ENCODE results near the gene CYP4F3. TPM values are rescaled to one million over a fixed set of nuclear protein-coding genes. Genes with fewer than 3 reads are reported as not detected.

The CYP4F3 gene

DNA sequence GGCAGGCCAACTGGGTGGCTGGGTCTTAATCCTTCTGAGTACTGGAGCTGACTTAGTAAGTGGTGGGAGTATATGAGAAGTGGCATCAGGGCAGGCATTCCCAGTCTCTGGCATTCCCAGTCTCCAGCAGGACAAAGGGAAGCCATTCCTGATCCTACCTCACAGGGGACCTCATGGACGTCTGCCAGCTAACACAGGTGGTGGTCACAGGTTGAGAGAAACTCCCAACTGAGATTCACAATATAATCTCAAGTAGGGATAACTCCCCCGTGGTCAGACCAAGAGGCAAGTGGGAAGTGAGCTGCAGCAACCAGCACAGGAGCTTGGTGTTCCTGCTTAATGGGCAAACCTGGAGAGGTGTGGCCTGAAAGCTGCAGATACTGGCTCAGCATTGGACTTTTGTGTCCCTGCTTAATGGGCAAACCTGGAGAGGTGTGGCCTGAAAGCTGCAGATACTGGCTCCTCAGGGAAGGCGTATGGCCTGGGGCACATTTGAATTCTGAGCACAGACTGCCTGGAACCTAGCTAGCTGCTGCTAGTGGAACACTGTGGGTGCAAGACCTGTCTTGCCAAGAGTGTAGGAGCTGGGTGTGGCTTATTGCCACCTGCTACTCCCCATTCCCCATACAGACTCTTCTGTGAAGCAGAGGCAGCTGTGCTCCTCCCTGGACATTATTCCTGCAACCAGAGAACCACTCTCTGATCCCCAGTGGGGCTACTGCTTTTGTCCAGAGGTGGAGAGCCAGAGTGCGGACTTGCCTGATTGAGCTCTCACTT, 61.2 kb downstream of the CYP4F3 start:
- H3K79me1 ChIP-seq (replicated peaks; ENCODE audit: low read length, poor library complexity, severe bottlenecking), result no peaks in the 10 kb centered on the region
- 61% methylated on average over 4 of the region's 4 CpGs for WGBS
- H4K8ac ChIP-seq (ENCODE audit: low read length), result no peak overlapping the region
- DNase-seq, result no peak
- H2AFZ ChIP-seq (ENCODE audit: low read depth, low read length), result no peak overlapping the region
- no peak overlapping the region for H3K27ac ChIP-seq (ENCODE audit: low read length, poor library complexity, severe bottlenecking)
- H3K9ac ChIP-seq (ENCODE audit: low read length), result no peak overlapping the region
- H3K4ac ChIP-seq (ENCODE audit: low read depth in 1 of 2, low read length in 2 of 2), result no peak overlapping the region
- H3K27me3 ChIP-seq (ENCODE audit: control insufficient read depth in 1 of 2, insufficient read depth in 1 of 2, low read length in 2 of 2), result no peaks in the 10 kb centered on the region
- H3K36me3 ChIP-seq (ENCODE audit: control insufficient read depth in 1 of 2, insufficient read depth in 2 of 2, low read depth in 1 of 2, low read length in 2 of 2), result no peaks in the 10 kb centered on the region
- H3K9me3 ChIP-seq (ENCODE audit: control insufficient read depth, low read length), result no peaks in the 10 kb centered on the region
- H2BK12ac ChIP-seq (ENCODE audit: low read length in 2 of 2), result no peak overlapping the region
- H3K18ac ChIP-seq (ENCODE audit: low read depth in 1 of 2, low read length in 2 of 2), result no peak overlapping the region
- no peak overlapping the region for H2AK5ac ChIP-seq (ENCODE audit: low read length, severe bottlenecking)
- H3K4me1 ChIP-seq (ENCODE audit: control insufficient read depth, insufficient read depth, low read depth, low read length), result no peaks in the 10 kb centered on the region
- H3K4me2 ChIP-seq (ENCODE audit: low read length, poor library complexity, severe bottlenecking), result no peak overlapping the region
- no peak overlapping the region for H2BK5ac ChIP-seq (ENCODE audit: low read depth, low read length, poor library complexity, severe bottlenecking)
- no peak overlapping the region for H3K4me3 ChIP-seq (ENCODE audit: insufficient read depth in 1 of 2, low read depth in 1 of 2, low read length in 2 of 2)
- no peak overlapping the region for H2BK120ac ChIP-seq (ENCODE audit: low read depth, low read length)
- no peak overlapping the region for H3K14ac ChIP-seq (ENCODE audit: low read length in 2 of 2)
- no peak overlapping the region for H4K91ac ChIP-seq (ENCODE audit: low read length)
- H3K23ac ChIP-seq (ENCODE audit: low read length in 2 of 2), result no peak overlapping the region
- H2BK15ac ChIP-seq (ENCODE audit: low read depth, poor library complexity, severe bottlenecking), result no peak overlapping the region

DNA sequence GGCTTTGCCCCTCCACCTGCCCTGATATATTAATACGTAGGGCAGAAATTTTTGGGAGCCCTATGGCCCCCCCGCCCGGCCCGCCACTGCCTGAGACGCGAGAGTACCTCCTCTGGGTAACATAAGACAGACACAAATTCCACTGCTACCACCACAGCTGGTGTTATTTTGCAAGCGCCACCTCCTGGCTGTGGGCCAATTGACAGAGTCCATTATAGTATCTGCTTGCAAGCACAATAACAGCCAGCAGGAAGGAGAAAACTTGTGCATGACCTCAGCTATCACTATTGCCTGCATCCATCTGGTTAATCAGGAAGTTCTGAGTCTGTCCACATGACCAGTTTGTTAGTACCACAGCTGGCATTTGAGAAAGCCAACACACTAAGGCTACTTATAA, 61.8 kb downstream of the CYP4F3 start:
- H3K9me3 ChIP-seq (ENCODE audit: control insufficient read depth, low read length), result no peaks in the 10 kb centered on the region
- H2AK5ac ChIP-seq (ENCODE audit: low read length, severe bottlenecking), result no peak overlapping the region
- H3K23ac ChIP-seq (ENCODE audit: low read length in 2 of 2), result no peak overlapping the region
- H3K9ac ChIP-seq (ENCODE audit: low read length), result no peak overlapping the region
- peak overlapping the region; percentile 16 for H3K4me2 ChIP-seq (ENCODE audit: low read length, poor library complexity, severe bottlenecking)
- H3K27ac ChIP-seq (ENCODE audit: low read length, poor library complexity, severe bottlenecking), result no peak overlapping the region
- DNase-seq, result no peak
- no peak overlapping the region for H2AFZ ChIP-seq (ENCODE audit: low read depth, low read length)
- no peak overlapping the region for H3K18ac ChIP-seq (ENCODE audit: low read depth in 1 of 2, low read length in 2 of 2)
- H3K36me3 ChIP-seq (ENCODE audit: control insufficient read depth in 1 of 2, insufficient read depth in 2 of 2, low read depth in 1 of 2, low read length in 2 of 2), result no peaks in the 10 kb centered on the region
- no peak overlapping the region for H2BK15ac ChIP-seq (ENCODE audit: low read depth, poor library complexity, severe bottlenecking)
- no peak overlapping the region for H2BK120ac ChIP-seq (ENCODE audit: low read depth, low read length)
- no peak overlapping the region for H3K4me3 ChIP-seq (ENCODE audit: insufficient read depth in 1 of 2, low read depth in 1 of 2, low read length in 2 of 2)
- H3K79me1 ChIP-seq (replicated peaks; ENCODE audit: low read length, poor library complexity, severe bottlenecking), result no peaks in the 10 kb centered on the region
- no peak overlapping the region for H4K91ac ChIP-seq (ENCODE audit: low read length)
- H3K14ac ChIP-seq (ENCODE audit: low read length in 2 of 2), result no peak overlapping the region
- no peak overlapping the region for H3K4ac ChIP-seq (ENCODE audit: low read depth in 1 of 2, low read length in 2 of 2)
- H2BK5ac ChIP-seq (ENCODE audit: low read depth, low read length, poor library complexity, severe bottlenecking), result no peak overlapping the region
- 64% methylated on average over 7 of the region's 7 CpGs for WGBS
- H4K8ac ChIP-seq (ENCODE audit: low read length), result no peak overlapping the region
- no peak overlapping the region for H2BK12ac ChIP-seq (ENCODE audit: low read length in 2 of 2)
- H3K27me3 ChIP-seq (ENCODE audit: control insufficient read depth in 1 of 2, insufficient read depth in 1 of 2, low read length in 2 of 2), result no peaks in the 10 kb centered on the region
- no peaks in the 10 kb centered on the region for H3K4me1 ChIP-seq (ENCODE audit: control insufficient read depth, insufficient read depth, low read depth, low read length)

Small RNA genes within 50 kb of the gene (small RNA-seq; reads per million reads assigned to genes)
- gene AD000091.1 (ENCODE audit: low read depth), result not detected
